ENCODE data around the gene TBC1D2B. TPM values are rescaled to one million over a fixed set of nuclear protein-coding genes. Genes with fewer than 3 reads are reported as not detected.

The TBC1D2B gene
- total RNA-seq, 1 donor from 2014 or later: 58.1 TPM

GRCh38 chr15:78052001-78052401 is 25.5 kb downstream of the TBC1D2B start:
- Mint-ChIP-seq H3K27ac (ENCODE audit: unreplicated experiment) (peak overlapping the region; percentile 60), H3K36me3 (ENCODE audit: low read depth) (peaks cover 10% of the 10 kb centered on the region), H3K9me3 (ENCODE audit: low read depth) (no peaks in the 10 kb centered on the region), H3K4me1 (ENCODE audit: low read depth) (peaks cover 69% of the 10 kb centered on the region), H3K4me3 (ENCODE audit: unreplicated experiment) (no peak overlapping the region), H3K27me3 (ENCODE audit: low read depth) (no peaks in the 10 kb centered on the region)
- TF ChIP-seq, protein P1, sequence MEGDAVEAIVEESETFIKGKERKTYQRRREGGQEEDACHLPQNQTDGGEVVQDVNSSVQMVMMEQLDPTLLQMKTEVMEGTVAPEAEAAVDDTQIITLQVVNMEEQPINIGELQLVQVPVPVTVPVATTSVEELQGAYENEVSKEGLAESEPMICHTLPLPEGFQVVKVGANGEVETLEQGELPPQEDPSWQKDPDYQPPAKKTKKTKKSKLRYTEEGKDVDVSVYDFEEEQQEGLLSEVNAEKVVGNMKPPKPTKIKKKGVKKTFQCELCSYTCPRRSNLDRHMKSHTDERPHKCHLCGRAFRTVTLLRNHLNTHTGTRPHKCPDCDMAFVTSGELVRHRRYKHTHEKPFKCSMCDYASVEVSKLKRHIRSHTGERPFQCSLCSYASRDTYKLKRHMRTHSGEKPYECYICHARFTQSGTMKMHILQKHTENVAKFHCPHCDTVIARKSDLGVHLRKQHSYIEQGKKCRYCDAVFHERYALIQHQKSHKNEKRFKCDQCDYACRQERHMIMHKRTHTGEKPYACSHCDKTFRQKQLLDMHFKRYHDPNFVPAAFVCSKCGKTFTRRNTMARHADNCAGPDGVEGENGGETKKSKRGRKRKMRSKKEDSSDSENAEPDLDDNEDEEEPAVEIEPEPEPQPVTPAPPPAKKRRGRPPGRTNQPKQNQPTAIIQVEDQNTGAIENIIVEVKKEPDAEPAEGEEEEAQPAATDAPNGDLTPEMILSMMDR (IDR thresholded peaks at IDR 0.05): no peak
- no peak for DNase-seq (ENCODE audit: low spot score)

DNA sequence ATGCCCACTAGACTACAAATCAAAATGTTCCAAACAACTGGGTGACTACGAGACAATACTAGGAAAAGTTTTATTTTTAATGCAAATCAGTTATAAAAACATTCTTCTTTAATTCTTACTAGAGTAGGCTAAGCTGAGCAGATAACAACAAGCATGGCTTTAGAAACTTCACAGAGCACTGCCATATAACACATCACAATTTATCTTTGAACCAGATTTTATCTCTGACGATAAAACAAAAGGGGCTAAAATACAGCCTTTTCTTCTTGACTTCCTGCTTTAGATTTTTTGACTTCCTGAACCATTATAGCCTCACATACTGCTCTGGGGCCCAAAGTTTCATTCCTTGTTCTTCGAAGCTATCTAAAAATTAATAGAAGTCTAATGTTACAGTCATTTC is 25.9 kb downstream of the TBC1D2B start:
- Mint-ChIP-seq H3K4me1 (ENCODE audit: low read depth) (peaks cover 66% of the 10 kb centered on the region), H3K36me3 (ENCODE audit: low read depth) (peaks cover 10% of the 10 kb centered on the region), H3K27ac (ENCODE audit: unreplicated experiment) (peak overlapping the region; percentile 60), H3K27me3 (ENCODE audit: low read depth) (no peaks in the 10 kb centered on the region), H3K9me3 (ENCODE audit: low read depth) (no peaks in the 10 kb centered on the region), H3K4me3 (ENCODE audit: unreplicated experiment) (no peak overlapping the region)
- no peak for DNase-seq (ENCODE audit: low spot score)
- TF ChIP-seq, protein P1 (IDR thresholded peaks at IDR 0.05): no peak

DNA sequence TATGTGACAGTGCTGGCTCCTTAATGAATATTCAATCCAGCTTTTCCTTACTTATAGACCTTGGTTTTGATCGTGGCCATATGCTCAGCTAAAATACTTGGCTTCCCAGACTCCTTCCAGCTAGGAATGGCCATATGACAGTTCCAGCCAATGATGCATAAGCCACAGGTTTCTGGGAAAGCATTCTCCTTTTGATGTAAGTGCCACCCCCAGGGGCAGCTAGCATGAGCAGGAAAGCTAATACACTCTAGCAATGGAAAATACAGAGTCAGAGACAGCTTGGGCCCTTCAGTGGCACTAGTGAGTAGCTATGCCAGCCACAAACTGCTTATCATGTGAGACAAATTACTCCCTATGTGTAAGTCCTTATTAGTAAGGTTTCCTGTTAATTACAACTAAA is 26.7 kb downstream of the TBC1D2B start:
- H3K4me3 Mint-ChIP-seq (ENCODE audit: unreplicated experiment): no peak overlapping the region
- H3K36me3 Mint-ChIP-seq (ENCODE audit: low read depth): peaks cover 10% of the 10 kb centered on the region
- H3K27me3 Mint-ChIP-seq (ENCODE audit: low read depth): no peaks in the 10 kb centered on the region
- TF ChIP-seq, protein P1 (IDR thresholded peaks at IDR 0.05): no peak
- DNase-seq (ENCODE audit: low spot score): no peak
- H3K4me1 Mint-ChIP-seq (ENCODE audit: low read depth): peaks cover 58% of the 10 kb centered on the region
- H3K27ac Mint-ChIP-seq (ENCODE audit: unreplicated experiment): no peak overlapping the region
- H3K9me3 Mint-ChIP-seq (ENCODE audit: low read depth): no peaks in the 10 kb centered on the region

- TF ChIP-seq, protein P1 (IDR thresholded peaks at IDR 0.05): no peak
- Mint-ChIP-seq H3K9me3 (ENCODE audit: low read depth) (no peaks in the 10 kb centered on the region), H3K36me3 (ENCODE audit: low read depth) (peaks cover 10% of the 10 kb centered on the region), H3K27ac (ENCODE audit: unreplicated experiment) (peak overlapping the region; percentile 20), H3K4me3 (ENCODE audit: unreplicated experiment) (no peak overlapping the region), H3K27me3 (ENCODE audit: low read depth) (no peaks in the 10 kb centered on the region), H3K4me1 (ENCODE audit: low read depth) (peaks cover 54% of the 10 kb centered on the region)
- DNase-seq (ENCODE audit: low spot score): no peak
These were observed 27.1 kb downstream of the TBC1D2B start for GRCh38 chr15:78050441-78050809.

- peak overlapping the region; percentile 41 for H3K27ac Mint-ChIP-seq (ENCODE audit: unreplicated experiment)
These were observed 27.6 kb downstream of the TBC1D2B start for GRCh38 chr15:78049691-78050440.

More at GRCh38 chr15:78049691-78050440, 27.6 kb downstream of the TBC1D2B start:
- H3K27me3 Mint-ChIP-seq (ENCODE audit: low read depth): no peaks in the 10 kb centered on the region
- TF ChIP-seq, protein P1 (IDR thresholded peaks at IDR 0.05): no peak
- no peak for DNase-seq (ENCODE audit: low spot score)
- H3K4me1 Mint-ChIP-seq (ENCODE audit: low read depth): peaks cover 53% of the 10 kb centered on the region
- H3K9me3 Mint-ChIP-seq (ENCODE audit: low read depth): no peaks in the 10 kb centered on the region
- no peak overlapping the region for H3K4me3 Mint-ChIP-seq (ENCODE audit: unreplicated experiment)
- H3K36me3 Mint-ChIP-seq (ENCODE audit: low read depth): peaks cover 12% of the 10 kb centered on the region
